GM23248 (cell line): ENCODE results near the gene TUFM.

Source experiments
- EZH2 ChIP-seq: fragments of 200-600 bp; sonication (generic); IDR thresholded peaks from 2 replicates; pipeline ENCODE4 v1.6.1; 2018; ENCODE audit warnings: antibody characterized with exemption, mild to moderate bottlenecking; ENCODE audit not compliant: insufficient read depth, poor library complexity, severe bottlenecking
- EZH2phosphoT487 ChIP-seq: fragments of 200-600 bp; sonication (generic); IDR thresholded peaks from 2 replicates; pipeline ENCODE4 v1.6.1; 2018; ENCODE audit warnings: antibody characterized with exemption, moderate library complexity, mild to moderate bottlenecking, low read depth; ENCODE audit not compliant: insufficient read depth

DNA sequence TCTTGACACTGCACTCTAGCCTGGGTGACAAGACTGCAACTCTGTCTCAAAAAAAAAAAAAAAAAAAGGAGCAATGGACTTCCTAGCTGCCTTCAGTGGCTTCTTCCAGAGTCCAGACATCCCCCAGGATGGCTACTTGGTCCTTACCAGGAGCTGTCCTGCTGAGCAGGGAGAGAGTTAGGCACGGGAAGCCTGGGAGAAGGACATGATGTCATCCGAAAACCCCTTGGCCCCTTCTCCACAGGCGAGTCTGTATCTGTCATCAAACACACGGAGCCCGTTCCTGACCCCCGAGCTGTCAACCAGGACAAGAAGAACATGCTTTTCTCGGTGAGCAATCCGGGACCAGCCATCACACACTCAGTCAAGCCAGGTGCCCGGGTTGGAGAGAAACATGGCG lies 40.8 kb upstream of the TUFM start:
- TF ChIP-seq EZH2 (no peak), EZH2phosphoT487 (no peak)
